NCI-H2196 treated with DMSO at 0.1 percent for 48 hours (cell line): ENCODE data around the gene MAP4K2.
A peak's percentile ranks its signal among the peaks of the same experiment; 100 is the strongest.
"Not testable (repeated sequence)": the region's sequence is repeated elsewhere in the genome, so short reads cannot be mapped to it uniquely, and the experiment has no call there.

Experiments used
- DNase-seq: peaks from one replicate; lab custom pipeline; 2025; ENCODE audit not compliant: unreplicated experiment; lab: John Stamatoyannopoulos, UW

Gene MAP4K2

DNA sequence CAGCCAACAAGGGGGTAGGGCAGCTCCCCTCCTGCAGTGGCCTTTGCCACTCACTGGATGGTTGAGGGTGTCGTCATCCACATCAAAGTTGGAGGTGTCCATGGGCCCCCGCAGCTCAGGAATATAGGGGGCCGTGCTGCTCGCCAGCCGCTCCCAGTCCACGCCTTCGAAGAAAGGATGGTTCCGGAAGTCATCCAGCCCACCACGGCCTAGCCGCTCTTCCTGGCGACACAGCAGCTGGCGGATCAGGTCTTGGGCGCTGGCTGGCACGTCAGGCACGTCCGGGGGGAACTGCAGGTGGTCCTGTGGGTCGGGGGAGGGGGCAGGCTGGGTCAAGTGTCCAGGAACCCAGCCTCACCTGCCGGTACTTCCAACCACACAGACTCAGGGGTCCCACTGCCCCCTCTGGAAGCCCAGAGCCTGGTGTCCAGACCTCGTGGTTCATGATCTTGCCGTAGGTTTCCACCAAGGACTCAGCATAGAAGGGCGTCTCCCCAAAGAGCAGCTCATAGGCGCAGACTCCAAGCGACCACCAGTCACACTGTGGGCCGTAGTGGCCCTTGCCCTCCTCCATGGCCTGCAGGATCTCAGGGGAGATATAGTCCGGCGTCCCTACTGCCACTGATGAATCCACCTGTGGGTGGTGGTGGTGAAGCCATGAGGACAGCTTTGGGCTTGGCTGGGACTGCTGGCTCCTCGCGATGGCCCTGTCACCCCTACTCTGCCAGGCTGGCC lies 35.8 kb upstream of the MAP4K2 start:
- no peak for DNase-seq

DNA sequence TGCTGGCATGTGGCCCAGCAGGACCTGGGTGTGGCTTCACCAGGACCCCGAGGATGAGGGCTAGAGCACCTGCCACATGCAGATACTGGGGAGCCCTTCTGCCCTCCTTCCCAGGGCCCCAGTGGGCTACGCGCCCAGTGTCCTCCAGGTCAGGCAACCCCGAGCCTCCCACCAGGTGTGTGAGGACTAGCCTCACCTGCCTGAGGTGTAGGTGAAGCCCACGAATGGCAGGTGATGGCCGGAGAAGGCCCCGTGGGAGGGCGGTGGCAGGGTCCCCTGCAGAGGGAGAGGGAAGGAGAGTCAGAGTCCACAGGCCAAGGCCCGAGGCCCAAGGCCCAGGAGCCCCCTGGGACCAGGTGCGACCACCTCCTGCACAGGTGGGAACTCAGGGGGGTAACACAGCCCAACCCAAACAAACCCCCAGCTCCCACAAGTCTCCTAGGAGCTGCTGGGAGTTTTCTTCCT lies 34.9 kb upstream of the MAP4K2 start:
- no peak for DNase-seq

DNA sequence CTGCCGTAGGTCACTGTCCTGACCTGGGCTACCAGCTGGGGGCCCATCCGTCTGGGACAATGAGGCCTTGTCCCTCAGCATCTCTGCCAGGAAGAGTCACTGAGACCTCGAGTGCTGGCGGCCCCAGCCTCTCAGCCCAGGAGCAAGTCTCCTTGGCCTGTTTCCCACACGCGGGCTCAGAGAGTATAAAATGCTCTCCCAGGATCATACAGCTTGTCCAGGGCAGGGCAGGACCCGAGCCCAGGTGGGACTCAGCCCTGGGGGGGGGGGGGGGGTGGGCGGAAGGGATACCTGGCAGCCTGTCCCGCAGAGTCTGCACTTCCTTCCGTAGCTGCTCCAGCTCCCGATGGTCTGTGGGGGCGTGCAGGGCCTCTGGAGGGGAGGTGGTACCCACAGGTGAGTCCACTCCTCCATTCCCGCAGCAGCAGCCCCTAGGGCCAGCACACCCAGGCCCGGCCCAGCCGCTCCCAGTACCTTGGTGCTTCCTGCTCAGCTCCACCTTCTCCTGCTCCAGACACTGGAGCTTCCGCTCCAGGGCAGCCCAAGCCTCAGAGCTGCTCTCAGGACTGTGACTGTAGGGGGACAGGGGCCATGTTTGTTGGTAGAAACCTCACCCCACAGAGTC lies 33.5 kb upstream of the MAP4K2 start:
- no peak for DNase-seq

DNA sequence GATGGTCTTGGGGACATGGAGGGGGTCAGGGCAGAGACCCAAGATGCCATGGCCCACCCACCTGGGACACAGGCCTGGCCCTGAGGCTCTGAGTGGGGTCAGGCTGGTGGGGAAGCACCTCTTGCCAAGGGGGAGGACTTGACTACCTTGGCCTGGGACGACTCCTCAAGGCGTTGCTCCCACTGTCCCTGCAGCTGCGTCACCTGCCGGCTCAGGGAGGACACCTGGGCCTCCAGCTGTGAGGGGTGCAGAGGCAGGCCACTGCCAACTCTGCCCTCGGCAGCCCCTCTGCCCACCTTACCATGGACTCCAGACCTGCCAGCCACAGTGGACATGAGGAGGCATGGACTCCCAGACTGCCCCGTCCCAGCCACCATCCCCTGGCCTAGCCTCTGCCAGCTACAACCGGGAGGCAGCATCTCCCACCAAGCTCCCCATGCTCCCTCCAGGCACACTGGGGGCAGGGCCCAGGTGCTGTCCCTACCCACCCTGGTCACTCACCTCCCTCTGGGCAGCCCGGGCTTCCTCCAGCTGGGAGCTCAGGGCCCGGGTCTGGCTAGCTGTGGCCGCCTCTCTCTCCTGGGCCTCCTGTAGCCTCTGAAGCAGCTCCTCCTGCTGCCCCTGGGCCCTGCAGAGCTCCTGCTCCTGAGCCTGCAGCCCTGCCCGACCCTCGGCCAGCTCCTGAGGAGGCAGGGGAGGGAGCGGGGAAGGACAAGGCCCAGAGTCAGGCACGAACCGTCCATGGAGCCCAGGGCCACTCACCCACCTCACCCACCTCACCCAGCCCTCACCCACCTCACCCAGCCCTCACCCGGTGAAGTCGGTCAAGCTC lies 32.8 kb upstream of the MAP4K2 start:
- no peak for DNase-seq

DNA sequence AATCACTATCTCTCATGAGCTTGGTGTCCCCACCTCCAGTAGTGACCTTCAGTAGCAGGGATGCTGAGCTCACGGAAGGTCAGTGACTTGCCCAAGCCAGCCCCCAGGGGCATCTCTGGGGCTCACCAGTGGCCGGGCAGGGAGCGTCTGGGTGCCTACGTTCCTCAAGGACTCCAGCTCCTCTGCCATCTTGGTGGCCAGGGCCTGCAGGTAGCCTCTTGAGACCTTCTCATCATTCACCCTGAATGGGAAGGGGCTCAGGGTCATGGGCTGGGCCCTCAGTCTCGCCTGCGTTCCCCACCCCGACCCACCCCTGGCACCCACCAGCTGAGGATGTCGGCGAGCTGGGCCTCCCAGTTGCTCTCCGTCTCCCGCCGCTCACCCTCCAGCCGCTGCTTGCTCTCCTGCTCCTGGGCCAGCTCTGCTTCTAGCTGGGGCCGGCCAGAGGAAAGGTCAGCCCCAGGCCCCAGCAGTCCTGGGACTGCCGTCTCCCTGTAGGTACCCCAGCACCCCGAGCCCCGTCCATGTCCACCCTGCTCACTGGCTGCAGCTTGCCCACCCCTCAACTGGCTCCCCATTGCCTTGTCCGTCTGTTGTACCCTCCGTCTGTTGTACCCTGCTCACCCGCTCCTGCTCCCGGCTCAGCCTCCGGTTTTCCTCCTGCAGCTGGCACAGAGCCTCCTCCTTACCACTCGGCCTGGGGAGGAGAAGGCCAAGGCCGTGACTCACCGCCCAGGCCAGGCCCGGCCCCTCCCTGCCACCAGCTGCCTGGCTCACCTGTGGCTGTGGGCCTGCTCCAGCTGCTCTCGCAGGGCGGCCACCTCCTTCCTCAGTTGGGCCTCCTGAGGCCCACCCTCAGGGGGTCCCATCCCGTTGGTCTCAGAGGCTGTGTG lies 32.0 kb upstream of the MAP4K2 start:
- peak; percentile 69 for DNase-seq

DNA sequence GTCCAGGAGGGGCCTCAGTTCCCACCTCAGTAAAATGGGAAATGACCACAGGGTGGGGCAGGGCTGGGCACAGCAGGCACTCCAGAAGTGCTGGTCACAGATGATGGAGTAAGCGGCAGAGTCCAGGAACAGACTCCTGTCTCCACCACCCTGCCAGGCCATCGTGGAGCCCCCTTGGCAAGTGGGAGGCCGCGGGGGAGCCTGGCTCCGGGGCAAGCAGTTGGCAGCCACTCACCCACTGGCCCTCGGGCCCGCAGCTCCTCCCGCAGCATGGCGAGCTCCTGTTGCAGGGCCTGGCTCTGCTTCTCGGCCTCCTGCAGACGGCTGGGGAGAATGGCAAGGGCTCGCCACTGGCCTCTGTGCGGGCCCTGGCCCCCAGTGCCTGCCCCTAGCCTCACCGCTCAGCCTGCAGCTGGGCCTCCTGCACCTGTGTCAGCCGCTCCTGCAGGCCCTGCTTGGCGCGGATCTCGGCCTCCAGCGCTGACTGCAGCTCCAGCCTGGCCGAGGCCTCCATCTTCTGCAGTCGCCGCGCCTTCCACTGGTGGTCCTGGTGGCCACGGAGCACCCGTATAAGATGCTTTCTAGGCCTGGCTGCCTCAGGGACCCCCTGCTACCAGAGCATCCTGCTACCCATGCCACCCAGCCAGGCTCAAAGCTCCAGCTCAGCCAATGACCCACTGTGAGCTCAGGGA lies 31.2 kb upstream of the MAP4K2 start:
- DNase-seq, result no peak

DNA sequence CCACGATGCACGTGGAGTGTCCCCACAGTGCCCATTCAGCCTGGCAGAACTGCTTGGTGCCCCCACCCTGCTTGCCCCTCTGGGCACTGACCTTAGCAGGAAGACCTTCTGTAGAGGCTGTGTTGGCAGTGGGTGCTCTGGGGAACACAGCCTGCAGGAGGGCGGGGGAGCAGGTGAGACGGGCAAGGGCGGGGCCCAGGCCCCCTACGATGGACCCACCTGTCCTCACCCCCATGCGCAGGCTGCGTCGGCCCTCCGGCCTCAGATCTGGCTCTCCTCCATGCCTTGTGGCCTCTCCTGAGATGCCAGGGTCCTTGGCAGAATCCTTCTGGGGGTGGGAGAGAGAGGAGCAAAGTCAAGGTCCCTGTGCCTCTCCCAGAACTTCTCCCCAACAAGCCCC lies 30.5 kb upstream of the MAP4K2 start:
- DNase-seq, result no peak

DNA sequence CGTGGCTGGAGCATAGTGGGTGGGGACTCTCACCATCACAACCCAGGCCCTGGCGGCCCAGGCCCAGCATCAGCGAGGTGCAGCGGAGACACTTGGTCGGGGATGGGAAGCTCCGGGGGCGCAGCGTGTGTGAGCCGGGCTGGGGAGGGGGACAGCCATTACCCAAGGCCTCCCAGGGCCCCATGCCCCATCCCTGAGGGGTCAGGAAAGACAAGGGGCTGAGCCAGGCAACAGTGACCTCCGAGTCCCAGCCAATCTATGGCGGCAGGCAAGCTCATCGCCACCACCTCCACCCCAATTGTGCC lies 30.1 kb upstream of the MAP4K2 start:
- DNase-seq, result no peak

DNA sequence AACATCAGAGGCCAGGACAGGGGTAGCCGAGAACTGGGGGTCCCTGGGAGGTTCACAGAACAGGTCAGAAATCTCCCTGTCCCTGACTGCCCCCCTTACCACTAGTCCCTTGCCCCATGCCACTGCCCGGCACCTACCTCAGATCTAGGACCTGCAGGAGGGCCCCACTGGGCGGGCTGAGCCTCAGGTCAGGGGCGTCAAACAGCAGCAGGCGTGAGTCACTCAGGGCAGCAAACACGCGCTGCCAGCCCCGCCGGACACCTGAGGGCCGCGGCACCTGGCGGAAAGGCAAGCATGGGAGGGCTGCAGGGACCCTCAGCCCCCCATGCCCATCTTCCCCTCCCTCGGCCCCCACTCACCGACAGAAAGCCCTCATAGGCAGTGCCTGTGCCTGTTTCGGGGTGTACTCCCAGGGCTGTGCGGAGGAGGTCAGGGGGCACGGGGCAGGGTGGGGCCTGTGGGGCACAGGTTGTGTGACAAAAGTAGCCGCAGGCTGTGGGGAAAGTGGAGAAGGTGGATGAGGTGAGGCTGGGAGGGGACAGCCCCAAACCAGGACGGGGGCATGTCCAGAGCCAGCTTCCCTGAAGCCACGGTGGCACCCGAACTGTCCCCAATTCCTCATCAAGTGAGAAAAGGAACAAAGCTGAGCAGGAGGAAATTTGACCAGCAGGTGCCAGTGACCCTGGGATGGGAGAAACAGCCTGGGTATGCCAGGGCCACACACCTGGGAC lies 29.6 kb upstream of the MAP4K2 start:
- DNase-seq, result no peak

DNA sequence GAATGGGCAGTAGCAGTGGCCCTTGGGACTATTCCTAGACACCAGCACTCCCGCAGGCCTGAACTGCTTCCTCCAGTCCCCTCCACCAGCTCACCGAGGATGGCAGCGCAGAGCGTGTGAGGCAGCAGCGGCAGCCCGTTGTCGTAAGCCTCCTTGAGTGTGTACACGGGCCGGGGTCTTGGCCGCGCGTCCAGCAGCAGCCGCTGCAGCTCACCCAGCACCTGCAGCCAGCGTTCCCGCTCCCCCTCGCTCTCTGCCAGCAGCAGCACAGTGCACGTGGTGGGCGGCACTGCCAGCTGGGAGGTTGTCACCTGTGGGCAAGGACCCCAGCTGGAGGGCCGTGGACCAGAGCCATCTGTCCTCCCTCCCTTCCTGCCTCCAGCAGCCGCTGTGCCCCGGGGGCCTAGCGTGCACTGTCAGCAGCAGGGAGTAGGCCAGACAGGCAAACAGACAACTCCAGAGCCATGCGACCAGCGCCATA lies 28.4 kb upstream of the MAP4K2 start:
- no peak for DNase-seq

DNA sequence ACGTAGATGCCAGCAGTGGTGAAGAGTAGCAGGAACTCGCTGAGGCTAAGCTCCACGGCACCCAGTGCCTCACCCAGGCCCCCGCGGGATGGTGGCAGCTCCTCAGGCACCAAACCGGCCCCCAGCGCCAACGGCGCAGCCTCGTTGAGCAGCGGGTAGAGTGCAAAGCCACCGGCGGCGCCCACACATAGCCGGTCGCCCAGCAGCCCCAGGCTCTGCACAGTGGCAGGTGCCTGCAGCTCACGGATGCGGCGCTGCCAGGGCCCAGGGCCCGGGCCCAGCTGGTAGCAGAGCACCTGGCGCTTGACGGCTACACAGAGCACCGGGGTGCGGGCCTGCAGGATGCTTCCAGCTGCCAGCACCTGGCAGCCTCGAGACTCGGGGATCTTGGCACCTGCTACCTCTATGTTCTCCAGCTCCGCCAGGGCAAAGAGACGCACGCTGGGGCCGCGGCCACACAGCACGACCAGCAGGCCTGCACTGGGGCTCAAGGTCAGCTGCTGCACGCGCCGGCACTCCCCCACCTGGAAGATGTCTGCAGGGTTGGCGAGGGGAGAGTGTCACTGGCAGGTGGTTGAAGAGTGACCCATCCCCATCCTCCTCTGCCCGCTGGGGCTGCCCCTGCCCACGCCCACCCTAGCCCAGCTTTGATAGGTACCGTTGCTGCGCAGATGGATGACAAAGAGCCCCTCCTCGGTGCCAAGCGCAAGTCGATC lies 26.7 kb upstream of the MAP4K2 start:
- DNase-seq, result no peak

DNA sequence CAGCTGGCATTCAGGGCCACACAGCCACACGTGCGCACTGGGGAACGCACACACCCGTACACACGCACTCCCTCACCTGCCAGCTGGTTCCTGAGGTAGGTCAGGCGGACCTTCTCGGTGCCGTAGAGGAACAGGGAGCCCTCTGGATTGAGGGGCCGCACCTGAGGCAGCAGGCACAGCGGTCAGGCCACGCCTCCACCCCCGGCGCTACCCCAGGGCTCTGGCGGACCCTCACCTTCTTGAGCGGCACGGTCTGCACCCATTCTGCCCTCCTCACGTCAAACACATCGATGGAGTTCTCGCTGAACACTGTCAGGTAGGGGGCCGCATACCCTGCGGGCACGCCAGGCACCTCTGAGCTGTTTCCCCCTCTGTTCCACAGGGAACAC lies 24.4 kb upstream of the MAP4K2 start:
- DNase-seq, result no peak

DNA sequence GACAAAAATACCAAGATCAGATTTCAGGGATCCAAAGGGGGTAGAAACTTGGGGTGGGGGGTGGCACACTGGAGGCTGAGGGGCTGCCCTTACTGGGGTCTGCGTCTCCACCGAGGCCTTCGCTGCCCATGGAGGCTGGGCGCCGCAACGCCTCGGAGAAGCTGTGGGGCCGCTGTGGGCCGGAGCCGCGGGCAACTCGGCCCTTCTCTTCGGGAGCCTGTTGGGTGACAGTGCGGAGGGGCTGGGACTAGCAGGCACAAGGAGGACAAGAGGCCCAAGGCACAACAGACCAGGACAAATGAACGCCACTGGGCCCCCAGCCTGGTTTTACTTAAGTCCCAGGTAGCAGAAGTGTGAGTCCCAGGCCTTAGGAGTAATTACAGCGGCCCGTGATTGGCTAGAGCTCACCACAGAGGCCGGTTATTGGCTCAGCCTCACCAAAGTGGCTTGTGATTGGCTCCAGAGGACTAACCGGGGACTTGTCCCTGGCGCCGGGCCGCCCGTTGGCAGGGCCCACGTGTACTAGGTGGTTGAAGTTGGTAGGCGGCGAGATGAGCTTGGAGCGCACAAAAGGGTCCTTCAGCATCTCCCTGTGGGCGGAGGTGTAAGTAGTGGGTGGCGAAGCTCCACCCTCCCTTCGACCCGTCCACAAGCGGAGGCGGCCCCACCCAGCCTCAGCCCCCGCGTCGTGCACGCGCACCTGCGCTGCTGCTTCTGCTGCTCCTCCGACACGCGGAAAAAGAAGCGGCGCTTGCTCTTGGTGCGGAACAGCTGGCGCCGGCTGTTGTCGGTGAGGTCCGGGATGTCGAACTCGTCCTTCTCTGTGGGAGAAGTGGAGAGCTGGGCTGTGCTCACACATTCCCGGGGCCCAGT lies 23.8 kb upstream of the MAP4K2 start:
- no peak for DNase-seq

DNA sequence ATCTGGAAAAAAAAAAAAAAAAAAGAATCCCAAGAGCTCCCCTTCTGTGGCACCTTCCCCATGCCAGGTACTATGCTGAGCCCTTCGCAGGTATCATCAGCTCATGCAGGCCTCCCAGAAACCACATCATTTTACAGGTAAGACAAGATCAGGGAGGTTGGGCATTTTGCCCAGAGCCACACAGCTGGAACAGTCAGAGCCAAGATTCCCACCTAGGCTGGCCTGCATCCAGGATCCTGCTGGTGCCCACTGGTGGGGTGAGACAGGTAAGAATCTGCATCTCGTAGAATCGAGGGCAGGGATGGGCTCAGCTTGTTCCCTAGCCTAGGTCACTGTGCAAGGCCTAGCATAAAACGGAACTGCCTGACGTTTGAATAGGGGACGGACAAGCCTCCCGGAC lies 23.0 kb upstream of the MAP4K2 start:
- DNase-seq, result no peak

DNA sequence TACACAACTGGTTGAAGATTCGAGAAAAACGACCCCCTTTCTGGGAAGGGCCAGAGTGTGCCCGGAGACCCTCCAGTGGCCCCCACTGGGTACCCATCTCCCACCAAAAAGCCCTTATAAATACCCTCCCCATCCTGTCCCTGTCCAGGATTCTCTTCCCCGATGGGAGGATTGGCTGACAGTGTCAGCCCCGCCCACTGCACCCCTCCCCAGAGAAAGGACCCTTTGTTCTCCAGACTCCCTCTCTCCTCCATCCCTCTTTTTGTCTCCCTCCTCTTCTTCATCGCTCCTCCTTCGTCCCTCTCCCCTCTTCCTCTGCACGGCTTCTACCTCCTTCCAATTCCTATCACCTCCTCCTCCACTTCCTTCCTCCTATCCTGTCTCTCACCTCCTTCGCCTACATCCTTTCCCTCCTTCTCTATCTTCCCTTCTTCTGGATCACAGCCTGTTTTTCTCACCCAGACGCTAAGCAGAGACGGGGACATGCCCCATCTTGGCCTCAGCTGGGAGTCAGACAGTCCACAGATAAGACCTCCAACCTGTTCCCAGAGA lies 20.6 kb upstream of the MAP4K2 start:
- DNase-seq, result no peak

DNA sequence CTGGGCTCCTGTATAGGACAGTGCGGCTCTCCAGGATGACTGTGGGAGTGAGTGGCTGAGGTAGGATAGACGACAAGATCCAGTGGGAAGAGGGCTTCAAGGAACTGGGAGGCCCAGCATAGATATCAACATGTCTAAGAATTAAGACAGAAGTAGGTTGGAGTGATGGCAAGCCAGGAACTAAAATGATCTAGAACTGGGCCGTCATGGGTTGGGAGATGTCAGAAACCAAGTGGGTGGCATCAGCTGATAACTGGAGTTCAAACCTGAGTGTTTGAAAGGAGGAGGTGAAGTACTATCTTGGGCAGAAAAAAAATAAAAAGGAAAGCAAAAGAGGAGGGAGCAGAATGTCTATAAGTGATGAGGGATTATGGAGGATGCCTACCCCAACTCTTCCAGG lies 14.5 kb upstream of the MAP4K2 start:
- DNase-seq, result no peak

DNA sequence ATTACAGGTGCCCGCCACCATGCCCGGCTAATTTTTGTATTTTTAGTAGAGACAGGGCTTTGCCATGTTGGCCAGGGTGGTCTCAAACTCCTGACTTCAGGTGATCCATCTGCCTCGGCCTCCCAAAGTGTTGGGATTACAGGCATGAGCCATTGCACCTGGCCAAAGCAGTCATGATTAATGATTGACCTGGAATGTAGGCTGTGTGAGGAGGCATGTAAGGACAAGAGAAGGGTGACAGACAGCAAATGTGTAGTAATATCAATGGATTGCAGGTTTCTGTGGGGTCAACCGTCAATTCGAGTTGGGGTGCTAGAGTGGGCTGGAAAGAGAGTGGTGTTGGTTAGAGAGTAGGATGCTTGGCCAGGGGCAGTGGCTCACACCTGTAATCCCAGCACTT lies 12.4 kb upstream of the MAP4K2 start:
- DNase-seq, result not testable (repeated sequence)

DNA sequence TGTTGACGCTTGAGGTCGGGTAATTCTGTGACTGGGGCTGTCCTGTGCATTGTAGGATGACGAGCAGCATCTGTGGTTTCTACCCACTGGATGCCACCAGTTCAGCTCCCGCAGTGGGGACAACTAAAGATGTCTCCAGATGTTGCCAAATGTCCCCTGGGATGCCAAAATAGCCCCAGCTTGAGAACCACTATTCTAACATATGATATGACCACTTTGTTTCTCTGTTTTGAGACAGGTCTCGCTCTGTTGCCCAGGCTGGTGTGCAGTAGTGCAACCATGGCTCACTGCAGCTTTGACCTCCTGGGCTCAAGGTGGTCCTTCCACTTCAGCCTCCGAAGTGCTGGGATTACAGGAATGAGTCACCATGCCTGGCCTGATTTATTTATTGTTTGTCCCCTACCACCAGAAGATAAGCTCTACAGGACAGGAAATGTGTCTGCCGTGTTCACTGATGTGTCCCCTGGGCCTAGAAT lies 11.7 kb upstream of the MAP4K2 start:
- no peak for DNase-seq
